Erythroblast (primary cell): ENCODE measurements around the gene DEPDC7.
"Not testable (repeated sequence)": the region's sequence is repeated elsewhere in the genome, so short reads cannot be mapped to it uniquely, and the experiment has no call there.

Source experiments
- DNase-seq, 2 experiments: peaks; one replicate each; lab custom pipeline; 2025; lab: John Stamatoyannopoulos, UW
- GATA1 ChIP-seq: IDR thresholded peaks from 2 replicates; pipeline ENCODE4 v1.6.1; 2011; ENCODE audit warnings: low read depth, mild to moderate bottlenecking, control low read depth, low read length, moderate library complexity
- POLR2A ChIP-seq: IDR thresholded peaks from 2 replicates; pipeline ENCODE4 v1.6.1; 2011; ENCODE audit warnings: mild to moderate bottlenecking, low read length

Gene DEPDC7

GRCh38 chr11:33015621-33016551 lies at the start of gene DEPDC7:
DEPDC7 (plus strand) TSS chr11:33015878; CDS start chr11:33015956, 78 bp downstream.
- TF ChIP-seq POLR2A (no peak), GATA1 (no peak)
- peak; percentile 90 to 92 for DNase-seq

DNA sequence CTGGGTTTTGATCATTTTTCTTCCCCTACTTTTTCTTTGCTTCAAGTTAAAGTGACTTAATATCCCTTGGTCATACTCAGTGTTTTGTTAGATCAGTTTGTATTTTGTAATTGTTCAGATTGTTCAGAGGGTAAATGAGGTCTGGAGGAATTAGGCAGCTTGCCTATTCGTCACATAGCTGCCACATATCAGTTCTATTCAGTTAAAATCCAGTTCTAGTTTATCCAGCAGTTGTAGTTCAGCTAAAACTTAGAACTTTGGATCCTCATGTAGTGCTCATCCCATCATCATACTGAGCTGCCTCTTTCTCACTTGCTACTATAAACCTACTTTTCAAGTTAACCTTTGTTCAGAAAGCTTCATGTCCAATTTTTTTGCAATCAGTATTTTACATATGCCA lies 47.1 kb upstream of the DEPDC7 start:
- TF ChIP-seq GATA1 (no peak), POLR2A (no peak)

DNA sequence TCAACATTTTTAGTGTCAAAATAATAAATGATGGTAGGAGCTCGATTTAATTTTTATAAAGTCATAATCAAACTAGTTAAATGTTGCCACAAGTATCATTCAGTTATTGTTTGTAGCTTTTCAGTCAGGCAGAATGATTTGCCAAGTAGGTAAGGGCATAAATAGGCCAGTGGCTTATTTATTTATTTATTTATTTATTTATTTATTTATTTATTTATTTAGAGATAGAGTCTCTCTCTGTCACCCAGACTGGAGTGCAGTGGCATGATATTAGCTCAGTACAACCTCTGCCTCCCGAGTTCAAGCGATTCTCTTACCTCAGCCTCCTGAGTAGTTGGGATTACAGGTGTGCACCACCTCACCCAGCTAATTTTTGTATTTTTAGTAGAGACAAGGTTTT lies 43.4 kb upstream of the DEPDC7 start:
- DNase-seq: not testable (repeated sequence)

More for the DNA sequence above, 47.1 kb upstream of the DEPDC7 start:
- no peak for DNase-seq

DNA sequence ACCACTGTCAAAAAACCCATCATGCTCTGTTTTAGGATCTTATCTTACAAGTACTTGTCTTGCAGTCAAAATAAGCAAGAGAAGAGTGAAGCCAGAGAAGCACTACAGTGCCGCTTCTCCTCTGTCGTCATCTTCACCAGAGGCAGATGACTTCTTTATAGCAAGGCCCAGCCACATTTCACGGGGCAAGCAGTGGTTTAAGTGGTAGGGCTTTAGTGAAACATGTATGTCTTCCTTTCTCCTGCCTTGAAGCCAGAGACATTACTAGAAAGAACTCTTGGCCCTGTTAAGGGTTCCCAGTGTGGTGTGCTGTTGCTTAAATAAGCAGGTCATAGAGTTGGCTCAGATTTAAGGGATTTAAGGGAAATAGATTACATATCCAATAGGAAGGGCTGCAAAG lies 42.9 kb upstream of the DEPDC7 start:
- no peak for TF ChIP-seq POLR2A
- TF ChIP-seq GATA1: no peak

DNA sequence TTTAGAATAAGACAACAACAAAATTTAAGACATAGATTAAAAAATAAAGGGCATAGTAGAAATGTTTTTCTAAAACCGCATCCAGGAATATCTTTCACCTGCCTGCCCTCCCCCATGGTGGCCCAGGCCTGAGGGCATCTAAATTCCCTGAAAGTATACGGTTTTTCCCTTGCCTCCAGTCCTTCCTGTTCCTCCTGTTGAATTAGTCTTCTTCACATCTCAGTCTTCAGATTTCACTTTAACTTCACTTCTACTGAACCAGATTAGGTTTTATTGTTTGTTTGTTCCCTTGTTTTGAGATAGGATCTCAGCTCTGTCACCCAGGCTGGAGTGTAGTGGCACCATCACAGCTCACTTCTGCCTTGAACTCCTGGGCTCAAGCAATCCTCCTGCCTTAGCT lies 33.1 kb upstream of the DEPDC7 start:
- TF ChIP-seq POLR2A: no peak
- no peak for TF ChIP-seq GATA1
- no peak for DNase-seq

More for the DNA sequence above, 42.9 kb upstream of the DEPDC7 start:
- DNase-seq: no peak

GRCh38 chr11:32983506-32983905 lies 32.2 kb upstream of the DEPDC7 start:
- TF ChIP-seq POLR2A: no peak
- TF ChIP-seq GATA1: no peak
- DNase-seq: no peak

DNA sequence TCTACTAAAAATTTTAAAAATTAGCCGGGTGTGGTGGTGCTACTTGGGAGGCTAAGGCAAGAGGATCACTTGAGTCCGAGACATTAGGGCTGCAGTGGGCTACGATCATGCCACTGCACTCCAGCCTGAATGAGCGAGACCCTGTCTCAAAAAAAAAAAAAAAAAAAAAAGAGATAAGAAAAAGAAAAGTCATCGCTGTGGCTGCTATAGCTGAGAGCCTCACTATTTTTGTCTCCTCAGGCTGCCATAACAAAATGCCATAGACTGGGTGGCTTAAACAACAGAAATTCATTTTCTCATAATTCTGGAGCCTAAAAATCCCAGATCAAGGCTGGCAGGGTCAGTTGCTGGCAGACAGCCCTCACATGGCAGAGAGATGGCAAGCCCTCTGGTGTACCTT lies 30.1 kb upstream of the DEPDC7 start:
- no peak for DNase-seq
- TF ChIP-seq POLR2A (no peak), GATA1 (no peak)

- DNase-seq: no peak
- no peak for TF ChIP-seq GATA1
- TF ChIP-seq POLR2A: no peak
These were observed 27.8 kb upstream of the DEPDC7 start for GRCh38 chr11:32987851-32988250.

GRCh38 chr11:32990481-32990880 lies 25.2 kb upstream of the DEPDC7 start:
- no peak for DNase-seq
- TF ChIP-seq POLR2A: no peak
- no peak for TF ChIP-seq GATA1

DNA sequence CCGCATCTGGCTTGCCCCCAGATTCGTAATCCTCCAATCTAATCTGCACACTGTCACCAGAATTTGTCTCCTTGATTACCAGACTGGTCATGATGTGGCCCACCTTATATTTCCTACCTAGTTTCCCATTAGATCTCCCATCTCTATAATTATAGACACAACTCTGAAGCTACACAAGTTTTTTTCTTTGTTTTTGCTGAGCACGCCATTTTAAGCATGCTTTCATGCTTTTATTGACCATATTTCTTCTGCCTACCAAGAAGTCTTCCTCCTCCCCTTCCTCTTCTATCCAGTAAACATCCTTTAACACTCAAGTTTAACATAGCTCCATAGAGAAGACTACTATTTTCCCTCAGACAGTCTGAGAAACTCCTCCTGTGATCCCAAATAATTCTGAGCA lies 24.3 kb upstream of the DEPDC7 start:
- no peak for DNase-seq
- TF ChIP-seq GATA1: no peak
- no peak for TF ChIP-seq POLR2A

GRCh38 chr11:32991898-32992297 lies 23.8 kb upstream of the DEPDC7 start:
- no peak for DNase-seq
- no peak for TF ChIP-seq GATA1

DNA sequence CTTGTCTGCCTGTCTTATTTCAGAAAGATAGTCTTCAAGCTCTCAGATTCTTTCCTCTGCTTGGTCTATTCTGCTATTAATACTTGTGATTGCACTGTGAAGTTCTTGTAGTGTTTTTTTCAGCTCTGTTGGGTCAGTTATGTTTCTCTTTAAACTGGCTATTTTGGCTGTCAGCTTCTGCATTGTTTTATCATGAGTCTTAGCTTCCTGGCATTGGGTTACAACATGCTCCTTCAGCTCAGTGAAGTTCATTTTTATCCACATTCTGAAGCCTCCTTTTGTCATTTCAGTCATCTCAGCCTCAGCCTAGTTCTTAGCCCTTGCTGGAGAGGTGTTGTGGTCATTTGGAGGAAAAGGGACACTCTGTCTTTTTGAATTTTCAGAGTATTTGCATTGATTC lies 15.5 kb upstream of the DEPDC7 start:
- TF ChIP-seq GATA1 (no peak), POLR2A (no peak)
- DNase-seq: no peak

DNA sequence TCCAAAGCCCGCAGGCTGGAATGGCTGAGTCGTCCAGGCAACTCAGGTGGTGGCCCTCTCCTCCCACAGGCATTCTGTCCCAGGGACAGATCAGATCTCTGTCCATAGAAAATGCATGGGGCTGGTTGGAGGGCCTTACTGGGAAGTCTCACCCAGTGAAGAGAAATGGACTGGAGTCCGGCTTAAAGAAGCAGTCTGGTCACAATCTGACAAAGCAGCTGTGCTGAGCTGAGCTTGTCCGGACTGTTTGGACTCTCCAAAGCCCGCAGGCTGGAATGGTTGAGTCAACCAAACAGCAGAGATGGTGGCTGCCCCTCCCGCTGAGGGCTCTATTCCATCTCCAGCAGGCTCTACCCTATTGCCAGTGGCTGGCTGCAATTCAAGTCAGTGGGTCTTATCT lies 14.4 kb upstream of the DEPDC7 start:
- no peak for DNase-seq
- TF ChIP-seq GATA1 (no peak), POLR2A (no peak)

GRCh38 chr11:33001751-33002542 lies 13.7 kb upstream of the DEPDC7 start:
- TF ChIP-seq GATA1 (no peak), POLR2A (no peak)

GRCh38 chr11:33005175-33005574 lies 10.5 kb upstream of the DEPDC7 start:
- no peak for TF ChIP-seq POLR2A
- no peak for TF ChIP-seq GATA1
- no peak for DNase-seq

More at GRCh38 chr11:33001751-33002542, 13.7 kb upstream of the DEPDC7 start:
- no peak for DNase-seq
